GM23338 (cell line): ENCODE measurements around the gene ZSCAN1. TPM values are rescaled to one million over a fixed set of nuclear protein-coding genes. Genes with fewer than 3 reads are reported as not detected.

Source experiments
- ATAC-seq: fragments of 200-7000 bp; cut with Tn5 transposase; 3 replicates; pipeline ENCODE4 v1.9.1; 2020
- DNase-seq: peaks from one replicate; pipeline ENCODE4 v3.0.0-alpha.2; 2015; ENCODE audit warnings: low spot score
- H2AFZ ChIP-seq: fragments of 200-600 bp; sonication (generic); 2 replicates; pipeline ENCODE4 v1.8.0; 2016; ENCODE audit warnings: antibody characterized with exemption, mild to moderate bottlenecking, moderate library complexity
- H3F3A ChIP-seq: fragments of 200-600 bp; sonication (generic); replicated peaks from 2 replicates; pipeline ENCODE4 v1.8.0; 2017; ENCODE audit warnings: antibody characterized with exemption, mixed run types, low read depth
- H3K27ac ChIP-seq: fragments of 200-600 bp; sonication (generic); 2 replicates; pipeline ENCODE4 v1.6.1; 2016; ENCODE audit warnings: low read depth
- H3K27me3 ChIP-seq: fragments of 200-600 bp; sonication (generic); 2 replicates; pipeline ENCODE4 v1.8.0; 2016; ENCODE audit warnings: mild to moderate bottlenecking, mixed run types, moderate library complexity; ENCODE audit not compliant: insufficient read depth
- H3K36me3 ChIP-seq: fragments of 200-600 bp; sonication (generic); 2 replicates; pipeline ENCODE4 v1.8.0; 2016; ENCODE audit warnings: mild to moderate bottlenecking; ENCODE audit not compliant: insufficient read depth
- H3K4me1 ChIP-seq: fragments of 200-600 bp; sonication (generic); 2 replicates; pipeline ENCODE4 v1.8.0; 2016; ENCODE audit warnings: mild to moderate bottlenecking, moderate library complexity; ENCODE audit not compliant: insufficient read depth
- H3K4me2 ChIP-seq: fragments of 200-600 bp; sonication (generic); 2 replicates; pipeline ENCODE4 v1.7.1; 2017; ENCODE audit warnings: mixed run types
- H3K4me3 ChIP-seq: fragments of 200-600 bp; sonication (generic); 2 replicates; pipeline ENCODE4 v1.6.1; 2016; ENCODE audit warnings: mixed run types
- H3K79me2 ChIP-seq: fragments of 200-600 bp; sonication (generic); replicated peaks from 2 replicates; pipeline ENCODE4 v1.8.0; 2017; ENCODE audit warnings: mild to moderate bottlenecking; ENCODE audit not compliant: insufficient read depth
- H3K9me2 ChIP-seq: fragments of 200-600 bp; sonication (generic); 2 replicates; pipeline ENCODE4 v1.8.0; 2017; ENCODE audit not compliant: insufficient read depth
- H4K20me1 ChIP-seq: fragments of 200-600 bp; sonication (generic); replicated peaks from 2 replicates; pipeline ENCODE4 v1.8.0; 2017; ENCODE audit warnings: mild to moderate bottlenecking; ENCODE audit not compliant: insufficient read depth
- H3K27ac Mint-ChIP-seq: 2 replicates; pipeline ENCODE4 v1.8.0; 2020; ENCODE audit warnings: inconsistent platforms, mild to moderate bottlenecking, moderate library complexity, mixed read lengths
- H3K27me3 Mint-ChIP-seq: 3 replicates; pipeline ENCODE4 v1.8.0; 2022; ENCODE audit warnings: low read depth, mild to moderate bottlenecking, moderate library complexity, mixed read lengths, inconsistent platforms; ENCODE audit not compliant: insufficient read depth, poor library complexity
- H3K36me3 Mint-ChIP-seq: 3 replicates; pipeline ENCODE4 v1.8.0; 2021; ENCODE audit warnings: low read depth, mild to moderate bottlenecking, inconsistent platforms, moderate library complexity, mixed read lengths
- H3K4me1 Mint-ChIP-seq: 3 replicates; pipeline ENCODE4 v1.8.0; 2020; ENCODE audit warnings: mild to moderate bottlenecking, inconsistent platforms, mixed read lengths
- H3K4me3 Mint-ChIP-seq: 3 replicates; pipeline ENCODE4 v1.8.0; 2021; ENCODE audit warnings: moderate library complexity, mild to moderate bottlenecking, inconsistent platforms, mixed read lengths
- H3K9me3 Mint-ChIP-seq: 3 replicates; pipeline ENCODE4 v1.8.0; 2020; ENCODE audit warnings: moderate library complexity, mild to moderate bottlenecking, inconsistent platforms, mixed read lengths
- CREB1 ChIP-seq: fragments of 250-450 bp; sonication (Bioruptor Pico); IDR thresholded peaks from 2 replicates; pipeline ENCODE4 v1.5.0; 2020; ENCODE audit warnings: low read depth, mild to moderate bottlenecking, moderate library complexity
- EZH2 ChIP-seq: fragments of 200-600 bp; sonication (generic); IDR thresholded peaks from one replicate; pipeline ENCODE4 v1.8.0; 2017; ENCODE audit warnings: antibody characterized with exemption, mild to moderate bottlenecking, low read depth; ENCODE audit not compliant: unreplicated experiment
- EZH2phosphoT487 ChIP-seq: fragments of 200-600 bp; sonication (generic); IDR thresholded peaks from one replicate; pipeline ENCODE4 v1.8.1; 2018; ENCODE audit warnings: antibody characterized with exemption; ENCODE audit not compliant: unreplicated experiment
- JUNB ChIP-seq: IDR thresholded peaks from one replicate; pipeline ENCODE4 v1.6.1; 2016; ENCODE audit warnings: antibody characterized with exemption; ENCODE audit not compliant: unreplicated experiment
- NANOG ChIP-seq: IDR thresholded peaks from 2 replicates; pipeline ENCODE4 v1.6.1; 2016; ENCODE audit warnings: antibody characterized with exemption, borderline replicate concordance
- POLR2AphosphoS5 ChIP-seq: IDR thresholded peaks from 2 replicates; pipeline ENCODE4 v1.6.1; 2016; ENCODE audit warnings: antibody characterized with exemption, low read depth
- STAT1 ChIP-seq: IDR thresholded peaks from one replicate; pipeline ENCODE4 v1.6.1; 2016; ENCODE audit warnings: antibody characterized with exemption; ENCODE audit not compliant: unreplicated experiment
- ZNF114 ChIP-seq: fragments of 250-450 bp; sonication (Bioruptor Pico); IDR thresholded peaks from 2 replicates; pipeline ENCODE4 v1.5.0; 2020; ENCODE audit warnings: mild to moderate bottlenecking, moderate library complexity
- ZNF331 ChIP-seq: fragments of 250-450 bp; sonication (Bioruptor Pico); IDR thresholded peaks from 2 replicates; pipeline ENCODE4 v1.5.0; 2020; ENCODE audit warnings: low read depth, mild to moderate bottlenecking, moderate library complexity
- polyA plus RNA-seq: library from polyadenylated mRNA; unstranded; fragments of >200 nt; fragmentation: Nextera tagmentation; extraction: Ambion mirVana; gene quantifications from 2 replicates; pipeline ENCODE4 v1.2.1, GENCODE V29; 2016
- total RNA-seq: library from RNA; depleted of rRNA; stranded (reverse); fragments of >200 nt; shearing (Covaris generic); gene quantifications from 2 replicates; pipeline ENCODE4 v1.2.3, GENCODE V29; 2014
- TF ChIP-seq, protein P1 (sequence below): IDR thresholded peaks from one replicate; pipeline ENCODE4 v1.6.1; 2018; ENCODE audit warnings: antibody characterized with exemption; ENCODE audit not compliant: unreplicated experiment
- TF ChIP-seq, protein P2 (sequence below): IDR thresholded peaks from 2 replicates; pipeline ENCODE4 v1.6.1; 2016; ENCODE audit warnings: antibody characterized with exemption
- TF ChIP-seq, protein P3 (sequence below), 2 experiments: fragments of 200-600 bp in 1 of 2; sonication (generic) in 1 of 2; conservative IDR thresholded peaks; 2 replicates each; pipeline versions ENCODE4 v1.5.1 to v1.6.1; 2016 to 2017; ENCODE audit warnings: antibody characterized with exemption in 2 of 2, low read depth in 2 of 2, mild to moderate bottlenecking in 2 of 2, moderate library complexity in 1 of 2

ZSCAN1 gene
- total and polyA plus RNA-seq, 2 experiments from 2014 or later, result 1.5 to 3.9 TPM

DNA sequence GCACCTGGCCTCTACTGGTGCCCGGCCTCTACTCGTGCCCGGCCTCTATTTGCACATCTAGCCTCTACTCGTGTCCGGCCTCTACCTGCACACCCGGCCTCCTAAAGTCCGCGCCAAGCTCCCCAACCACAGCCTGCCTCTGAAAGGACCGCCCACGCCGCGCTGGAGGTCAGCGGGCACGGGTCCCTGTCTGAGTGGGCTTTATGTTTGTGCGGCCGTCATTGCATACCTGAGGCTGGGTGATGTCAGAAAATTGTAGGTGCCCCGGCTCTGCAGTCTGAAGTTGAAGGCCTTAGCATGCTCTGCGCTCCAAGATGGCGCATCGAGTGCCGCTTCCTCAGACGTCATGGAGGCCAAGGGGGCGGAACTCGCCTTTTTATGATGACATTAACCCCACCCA lies 26.4 kb downstream of the ZSCAN1 start (continued):
- TF ChIP-seq, protein P1, sequence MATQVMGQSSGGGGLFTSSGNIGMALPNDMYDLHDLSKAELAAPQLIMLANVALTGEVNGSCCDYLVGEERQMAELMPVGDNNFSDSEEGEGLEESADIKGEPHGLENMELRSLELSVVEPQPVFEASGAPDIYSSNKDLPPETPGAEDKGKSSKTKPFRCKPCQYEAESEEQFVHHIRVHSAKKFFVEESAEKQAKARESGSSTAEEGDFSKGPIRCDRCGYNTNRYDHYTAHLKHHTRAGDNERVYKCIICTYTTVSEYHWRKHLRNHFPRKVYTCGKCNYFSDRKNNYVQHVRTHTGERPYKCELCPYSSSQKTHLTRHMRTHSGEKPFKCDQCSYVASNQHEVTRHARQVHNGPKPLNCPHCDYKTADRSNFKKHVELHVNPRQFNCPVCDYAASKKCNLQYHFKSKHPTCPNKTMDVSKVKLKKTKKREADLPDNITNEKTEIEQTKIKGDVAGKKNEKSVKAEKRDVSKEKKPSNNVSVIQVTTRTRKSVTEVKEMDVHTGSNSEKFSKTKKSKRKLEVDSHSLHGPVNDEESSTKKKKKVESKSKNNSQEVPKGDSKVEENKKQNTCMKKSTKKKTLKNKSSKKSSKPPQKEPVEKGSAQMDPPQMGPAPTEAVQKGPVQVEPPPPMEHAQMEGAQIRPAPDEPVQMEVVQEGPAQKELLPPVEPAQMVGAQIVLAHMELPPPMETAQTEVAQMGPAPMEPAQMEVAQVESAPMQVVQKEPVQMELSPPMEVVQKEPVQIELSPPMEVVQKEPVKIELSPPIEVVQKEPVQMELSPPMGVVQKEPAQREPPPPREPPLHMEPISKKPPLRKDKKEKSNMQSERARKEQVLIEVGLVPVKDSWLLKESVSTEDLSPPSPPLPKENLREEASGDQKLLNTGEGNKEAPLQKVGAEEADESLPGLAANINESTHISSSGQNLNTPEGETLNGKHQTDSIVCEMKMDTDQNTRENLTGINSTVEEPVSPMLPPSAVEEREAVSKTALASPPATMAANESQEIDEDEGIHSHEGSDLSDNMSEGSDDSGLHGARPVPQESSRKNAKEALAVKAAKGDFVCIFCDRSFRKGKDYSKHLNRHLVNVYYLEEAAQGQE, result no peak
- TF ChIP-seq NANOG (no peak), ZNF331 (CRISPR knock-in tag) (no peak), EZH2 (no peak), POLR2AphosphoS5 (no peak), ZNF114 (CRISPR knock-in tag) (no peak), JUNB (no peak), EZH2phosphoT487 (no peak), CREB1 (CRISPR knock-in tag) (no peak)

- Histone ChIP-seq H3K4me1 (no peaks in the 10 kb centered on the region; the same call in 1 of the 2 replicates), H4K20me1 (no peaks in the 10 kb centered on the region), H3K4me2 (no peak overlapping the region), H3K27me3 (no peaks in the 10 kb centered on the region), H3F3A (no peaks in the 10 kb centered on the region), H3K36me3 (peaks cover 31% of the 10 kb centered on the region), H3K79me2 (no peaks in the 10 kb centered on the region), H3K27ac (no peak overlapping the region), H3K9me2 (0 out of 2 replicates have a peak, but pooled peaks cover 6% of the 10 kb centered on the region), H3K4me3 (no peak overlapping the region), H2AFZ (no peak overlapping the region)
- Mint-ChIP-seq H3K36me3 (peaks cover 88% of the 10 kb centered on the region), H3K27me3 (peaks cover 20% of the 10 kb centered on the region), H3K4me1 (peaks cover 3% of the 10 kb centered on the region; the same call in 2 of the 3 replicates), H3K27ac (no peak overlapping the region), H3K9me3 (peaks cover 90% of the 10 kb centered on the region), H3K4me3 (no peak overlapping the region)
- no peak for DNase-seq
- ATAC-seq, result no peak
- TF ChIP-seq, protein P2, sequence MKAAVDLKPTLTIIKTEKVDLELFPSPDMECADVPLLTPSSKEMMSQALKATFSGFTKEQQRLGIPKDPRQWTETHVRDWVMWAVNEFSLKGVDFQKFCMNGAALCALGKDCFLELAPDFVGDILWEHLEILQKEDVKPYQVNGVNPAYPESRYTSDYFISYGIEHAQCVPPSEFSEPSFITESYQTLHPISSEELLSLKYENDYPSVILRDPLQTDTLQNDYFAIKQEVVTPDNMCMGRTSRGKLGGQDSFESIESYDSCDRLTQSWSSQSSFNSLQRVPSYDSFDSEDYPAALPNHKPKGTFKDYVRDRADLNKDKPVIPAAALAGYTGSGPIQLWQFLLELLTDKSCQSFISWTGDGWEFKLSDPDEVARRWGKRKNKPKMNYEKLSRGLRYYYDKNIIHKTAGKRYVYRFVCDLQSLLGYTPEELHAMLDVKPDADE, result no peak
- TF ChIP-seq EZH2phosphoT487 (no peak), ZNF331 (CRISPR knock-in tag) (no peak), STAT1 (no peak), EZH2 (no peak), JUNB (no peak), NANOG (no peak), ZNF114 (CRISPR knock-in tag) (no peak)
- TF ChIP-seq, protein P3, sequence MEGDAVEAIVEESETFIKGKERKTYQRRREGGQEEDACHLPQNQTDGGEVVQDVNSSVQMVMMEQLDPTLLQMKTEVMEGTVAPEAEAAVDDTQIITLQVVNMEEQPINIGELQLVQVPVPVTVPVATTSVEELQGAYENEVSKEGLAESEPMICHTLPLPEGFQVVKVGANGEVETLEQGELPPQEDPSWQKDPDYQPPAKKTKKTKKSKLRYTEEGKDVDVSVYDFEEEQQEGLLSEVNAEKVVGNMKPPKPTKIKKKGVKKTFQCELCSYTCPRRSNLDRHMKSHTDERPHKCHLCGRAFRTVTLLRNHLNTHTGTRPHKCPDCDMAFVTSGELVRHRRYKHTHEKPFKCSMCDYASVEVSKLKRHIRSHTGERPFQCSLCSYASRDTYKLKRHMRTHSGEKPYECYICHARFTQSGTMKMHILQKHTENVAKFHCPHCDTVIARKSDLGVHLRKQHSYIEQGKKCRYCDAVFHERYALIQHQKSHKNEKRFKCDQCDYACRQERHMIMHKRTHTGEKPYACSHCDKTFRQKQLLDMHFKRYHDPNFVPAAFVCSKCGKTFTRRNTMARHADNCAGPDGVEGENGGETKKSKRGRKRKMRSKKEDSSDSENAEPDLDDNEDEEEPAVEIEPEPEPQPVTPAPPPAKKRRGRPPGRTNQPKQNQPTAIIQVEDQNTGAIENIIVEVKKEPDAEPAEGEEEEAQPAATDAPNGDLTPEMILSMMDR (conservative IDR thresholded peaks at IDR 0.05; ENCODE audit: low read depth in 2 of 2), result no peak
- TF ChIP-seq, protein P1, result no peak
Observed at GRCh38 chr19:58063712-58064111, 29.9 kb downstream of the ZSCAN1 start.
